ENCODE data around the gene EGR2.

Gene EGR2

GRCh38 chr10:62816331-62817120 lies at the start of gene EGR2:
Gene EGR2 (minus strand): TSS chr10:62816366. CDS start chr10:62816029, 337 bp downstream.
- peak; percentile 81 to 86 (median 86) for DNase-seq (ENCODE audit: low read depth in 2 of 3, low spot score in 2 of 3)

- no peak for DNase-seq (ENCODE audit: low read depth in 2 of 3, low spot score in 2 of 3)
Observed at GRCh38 chr10:62862447-62862846, 46.3 kb upstream of the EGR2 start.

GRCh38 chr10:62861507-62861906 lies 45.3 kb upstream of the EGR2 start:
- DNase-seq (ENCODE audit: low read depth in 2 of 3, low spot score in 2 of 3) = no peak

DNA sequence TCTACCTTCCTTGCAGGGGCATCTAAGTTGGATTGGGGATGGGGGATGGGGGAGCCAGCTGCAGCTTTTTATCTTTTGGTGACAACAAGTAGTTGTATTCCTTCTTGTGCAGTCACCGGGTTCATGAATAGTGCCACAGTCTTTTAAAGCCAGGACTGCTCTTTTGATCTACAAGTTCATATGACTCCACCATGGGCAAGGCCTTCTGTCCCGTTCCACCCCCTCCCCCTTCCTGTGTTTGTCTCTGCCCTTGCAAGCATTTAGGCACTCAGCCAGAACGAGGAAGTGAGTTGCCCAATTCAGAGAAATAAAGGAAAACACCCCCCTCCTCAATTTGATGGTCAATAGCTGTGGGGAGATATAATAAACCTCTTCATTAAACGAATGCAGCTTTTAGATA lies 44.8 kb upstream of the EGR2 start:
- DNase-seq (ENCODE audit: low read depth in 2 of 3, low spot score in 2 of 3) = no peak

GRCh38 chr10:62858364-62858763 lies 42.2 kb upstream of the EGR2 start:
- no peak for DNase-seq (ENCODE audit: low read depth in 2 of 3, low spot score in 2 of 3)

DNA sequence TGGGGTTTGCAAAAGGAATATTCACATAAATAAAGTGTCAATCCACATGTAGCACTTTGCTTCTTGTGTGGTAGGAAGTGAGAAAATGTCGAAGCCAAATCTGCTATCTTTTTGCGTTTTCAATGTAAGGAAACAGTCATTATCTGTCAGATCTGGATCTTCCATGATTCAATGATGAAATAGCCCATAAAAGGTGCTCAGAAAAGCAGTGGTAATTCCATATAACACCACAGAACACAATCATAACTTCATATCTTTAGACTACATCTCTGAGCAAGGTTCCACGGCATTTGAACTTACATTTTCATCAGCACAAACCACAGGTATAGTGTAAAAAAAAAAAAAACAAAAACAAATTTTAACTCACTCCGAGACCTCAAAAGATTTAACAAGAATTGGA lies 39.9 kb upstream of the EGR2 start:
- DNase-seq (ENCODE audit: low read depth in 2 of 3, low spot score in 2 of 3) = no peak

DNA sequence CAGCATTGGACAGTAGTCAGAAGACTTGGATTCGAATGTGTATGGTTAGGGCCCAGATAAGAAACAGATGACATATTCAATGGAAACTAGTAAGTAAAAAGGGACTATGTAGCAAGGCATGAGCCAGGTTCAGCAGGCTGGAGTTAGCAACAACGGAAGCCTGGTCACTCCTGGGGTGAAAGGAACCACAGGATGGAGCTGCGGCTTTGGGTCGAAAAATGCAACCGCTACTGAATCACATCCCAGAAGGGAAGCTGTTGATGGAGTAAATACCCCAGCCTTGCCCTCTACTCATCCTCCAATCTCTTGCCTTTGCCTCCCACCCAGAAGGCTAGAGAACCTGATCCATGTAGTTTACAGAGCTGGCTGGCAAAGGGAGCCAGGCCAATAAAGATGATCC lies 37.5 kb upstream of the EGR2 start:
- DNase-seq (ENCODE audit: low read depth in 2 of 3, low spot score in 2 of 3) = peak; percentile 33 to 61 (median 61)

GRCh38 chr10:62852961-62853702 lies 37.0 kb upstream of the EGR2 start:
- no peak for DNase-seq (ENCODE audit: low read depth in 2 of 3, low spot score in 2 of 3)

GRCh38 chr10:62851442-62851841 lies 35.3 kb upstream of the EGR2 start:
- DNase-seq (ENCODE audit: low read depth in 2 of 3, low spot score in 2 of 3) = no peak

- DNase-seq (ENCODE audit: low read depth in 2 of 3, low spot score in 2 of 3) = no peak
Observed at GRCh38 chr10:62850646-62851045, 34.5 kb upstream of the EGR2 start.

DNA sequence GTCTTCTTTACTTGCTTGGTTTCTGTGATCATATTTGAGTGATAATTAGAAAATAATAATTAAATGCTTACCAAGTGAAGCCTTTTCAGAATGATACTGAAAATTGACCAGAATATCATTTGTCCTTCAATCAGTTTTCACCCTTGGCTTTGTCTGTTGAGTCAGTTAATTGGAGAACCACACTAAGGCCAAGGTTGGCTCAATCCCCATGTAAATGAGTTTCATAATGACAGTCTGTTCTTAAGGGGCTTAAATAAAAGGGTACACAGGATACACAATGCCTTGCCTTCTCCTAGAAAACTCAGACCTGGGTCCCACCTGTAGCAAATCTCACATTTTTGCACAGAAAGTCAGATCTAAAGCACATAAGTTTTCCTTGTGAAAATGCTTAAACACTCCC lies 31.3 kb upstream of the EGR2 start:
- DNase-seq (ENCODE audit: low read depth in 2 of 3, low spot score in 2 of 3) = no peak

- no peak for DNase-seq (ENCODE audit: low read depth in 2 of 3, low spot score in 2 of 3)
Observed at GRCh38 chr10:62844280-62845011, 28.3 kb upstream of the EGR2 start.

GRCh38 chr10:62843600-62843999 lies 27.4 kb upstream of the EGR2 start:
- no peak for DNase-seq (ENCODE audit: low read depth in 2 of 3, low spot score in 2 of 3)

DNA sequence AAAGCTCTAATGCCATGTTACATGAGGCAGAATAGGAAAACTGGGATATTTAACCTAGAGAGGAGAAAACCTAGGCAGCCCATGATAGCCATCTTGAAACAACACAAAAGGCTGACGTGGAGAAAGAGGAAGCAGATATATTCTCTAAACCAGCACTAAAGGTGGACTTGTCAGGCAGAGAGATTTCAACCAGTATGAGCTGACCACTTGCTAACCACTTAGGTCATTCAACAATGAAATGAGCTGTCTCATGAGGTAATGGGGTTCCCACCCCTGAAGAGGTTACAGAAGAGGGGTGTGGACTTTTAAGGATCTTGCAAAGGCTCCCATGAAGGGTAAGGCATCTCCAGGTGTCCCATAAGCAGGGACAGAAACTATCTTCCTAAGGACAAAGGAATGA lies 26.8 kb upstream of the EGR2 start:
- DNase-seq (ENCODE audit: low read depth in 2 of 3, low spot score in 2 of 3) = no peak

GRCh38 chr10:62839590-62839989 lies 23.4 kb upstream of the EGR2 start:
- no peak for DNase-seq (ENCODE audit: low read depth in 2 of 3, low spot score in 2 of 3)

GRCh38 chr10:62831346-62831745 lies 15.2 kb upstream of the EGR2 start:
- DNase-seq (ENCODE audit: low read depth in 2 of 3, low spot score in 2 of 3) = no peak

- DNase-seq (ENCODE audit: low read depth in 2 of 3, low spot score in 2 of 3) = no peak
Observed at GRCh38 chr10:62830679-62831078, 14.5 kb upstream of the EGR2 start.

DNA sequence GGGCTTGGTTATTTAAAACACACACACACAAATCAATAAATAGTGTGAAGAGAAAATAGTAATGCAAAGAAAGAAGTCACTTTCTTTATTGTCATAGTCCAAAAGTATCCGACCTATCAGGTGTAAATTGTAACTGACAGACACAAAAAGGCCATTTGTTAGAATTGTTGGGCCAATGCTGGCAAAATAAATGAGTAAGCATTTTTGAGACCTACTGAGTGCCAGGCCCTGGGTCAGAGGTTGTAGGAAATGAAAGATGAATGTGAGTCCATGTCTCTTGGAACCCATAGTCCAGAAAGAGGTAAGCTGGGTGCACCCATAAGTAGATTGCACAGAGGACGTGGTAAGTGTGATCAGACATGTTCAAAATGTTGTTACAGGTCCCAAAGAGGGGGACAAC lies 13.5 kb upstream of the EGR2 start:
- DNase-seq (ENCODE audit: low read depth in 2 of 3, low spot score in 2 of 3) = no peak

- no peak for DNase-seq (ENCODE audit: low read depth in 2 of 3, low spot score in 2 of 3)
Observed at GRCh38 chr10:62826273-62826672, 10.1 kb upstream of the EGR2 start.

DNA sequence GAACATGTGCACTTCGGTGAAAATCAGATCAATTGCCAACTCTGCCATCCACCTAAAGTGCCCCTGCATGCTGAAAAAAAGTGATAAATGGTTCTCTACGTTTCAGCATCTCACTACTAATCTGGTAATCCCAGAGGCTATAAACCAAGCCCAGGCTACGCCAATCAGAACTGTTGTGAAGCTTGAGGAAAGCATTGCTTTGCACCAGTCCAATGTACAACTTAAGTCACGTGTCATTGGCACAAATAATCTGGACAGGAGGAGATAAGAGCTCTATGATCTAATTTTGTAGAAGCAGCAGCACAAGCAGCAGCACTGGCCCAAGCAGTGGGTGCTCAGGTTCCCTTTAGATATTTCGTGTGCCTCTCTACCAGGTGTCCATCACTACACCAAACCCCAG lies 4.4 kb upstream of the EGR2 start:
- DNase-seq (ENCODE audit: low read depth in 2 of 3, low spot score in 2 of 3) = no peak

DNA sequence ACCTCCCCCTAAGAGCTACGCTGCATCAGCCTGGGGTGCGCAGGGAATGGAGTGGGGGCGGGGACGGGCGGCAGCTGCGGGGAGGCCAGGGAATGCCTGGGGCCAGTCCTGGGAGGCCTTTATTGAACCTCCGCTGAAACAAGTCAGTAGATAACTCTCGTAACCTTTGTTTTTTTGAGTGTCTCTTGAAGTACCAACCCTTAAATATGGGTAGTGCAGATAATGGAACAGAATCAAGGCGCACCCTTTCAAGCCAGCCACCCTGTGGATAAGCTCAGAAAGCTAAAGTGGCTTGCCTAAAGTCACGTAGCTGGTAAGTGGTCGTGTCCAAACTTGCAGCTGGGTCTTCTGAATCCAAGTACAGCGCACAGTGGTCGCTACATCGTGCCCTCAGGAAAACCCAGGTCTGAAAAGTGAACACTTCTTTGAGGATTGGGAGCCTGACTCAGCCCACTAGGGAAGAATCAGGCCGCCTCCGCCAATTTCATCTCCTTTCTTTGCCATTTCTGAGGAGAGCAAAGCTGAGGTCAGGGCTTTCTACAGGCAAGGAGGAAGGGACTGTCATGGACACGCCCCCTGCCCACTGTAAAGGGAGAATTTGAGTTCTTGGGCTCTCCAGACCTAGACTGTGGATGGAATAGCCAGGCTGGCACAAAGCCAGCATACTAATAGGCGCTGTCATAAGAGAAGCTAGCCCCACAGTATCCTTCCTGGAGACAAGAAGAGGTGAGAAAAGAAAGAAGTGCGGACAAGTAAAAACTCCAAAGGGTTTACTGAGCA lies 3.2 kb upstream of the EGR2 start:
- DNase-seq (ENCODE audit: low read depth in 2 of 3, low spot score in 2 of 3) = no peak
